ENCODE measurements around the gene LPP. TPM values are rescaled to one million over a fixed set of nuclear protein-coding genes. Genes with fewer than 3 reads are reported as not detected.
A peak's percentile ranks its signal among the peaks of the same experiment; 100 is the strongest.

The LPP gene
- total RNA-seq, 5 donors from 2014 or later (not counting 1 experiment from before 2014, with no cell fraction given), result 23.8 to 82.6 (median 39.3) TPM

DNA sequence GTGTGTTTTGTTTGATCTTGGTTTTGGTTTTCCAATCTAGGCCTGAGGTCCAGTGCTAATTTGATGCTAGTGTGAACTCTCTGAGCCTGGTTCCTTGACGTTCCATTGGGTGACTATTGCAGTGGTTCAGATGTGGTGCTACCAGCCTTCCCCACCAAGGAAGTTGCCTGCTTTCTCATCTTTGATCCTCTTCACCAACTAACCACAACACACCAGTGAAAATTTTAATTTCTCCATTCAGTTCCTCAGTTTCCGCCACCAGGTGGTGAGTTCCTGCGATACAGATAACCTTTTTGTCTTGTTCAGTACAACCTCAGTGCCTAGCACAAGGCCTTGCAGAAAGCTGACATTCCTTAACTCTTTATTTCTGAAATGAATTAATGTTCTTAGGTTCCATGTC lies 680.4 kb downstream of the LPP start:
- no peak overlapping the region for H3K27ac Mint-ChIP-seq
- no CpG with 5 or more reads among the region's 3 CpGs for WGBS (ENCODE audit: insufficient coverage)

DNA sequence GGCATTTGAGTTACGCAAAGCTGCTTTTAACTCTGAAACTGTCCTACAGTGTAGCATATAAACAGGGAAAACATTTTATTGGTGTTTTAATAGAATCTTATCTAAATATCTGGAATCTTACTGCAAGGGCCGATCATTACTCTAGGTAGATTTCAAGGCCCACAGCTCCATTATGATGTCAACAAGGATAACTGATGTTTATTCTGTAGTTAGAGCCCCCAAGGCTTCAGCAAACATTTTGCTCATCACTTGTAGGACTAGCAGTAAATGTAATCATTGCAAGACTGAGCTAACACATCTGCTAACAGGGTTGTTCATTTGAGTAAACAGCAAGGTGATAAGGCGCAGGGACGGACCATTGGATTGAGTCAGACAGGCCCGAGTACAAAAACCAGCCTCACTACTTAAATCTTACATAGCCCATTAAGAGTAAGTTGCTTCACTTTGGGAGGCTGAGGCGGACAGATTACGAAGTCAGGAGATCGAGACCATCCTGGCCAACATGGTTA lies 685.3 kb downstream of the LPP start:
- CTCF ChIA-PET, result no interaction called here
- Mint-ChIP-seq H3K36me3 (peaks cover 31% of the 10 kb centered on the region), H3K4me3 (no peak overlapping the region), H3K27ac (no peak overlapping the region), H3K27me3 (no peaks in the 10 kb centered on the region), H3K4me1 (peaks cover 7 to 12% (median 7%) of the 10 kb centered on the region in 3 donors), H3K9me3 (no peaks in the 10 kb centered on the region)
- peaks cover 3 to 5% of the 10 kb centered on the region in 2 experiments for H3K4me1 ChIP-seq (ENCODE audit: control insufficient read depth in 1 of 2, extremely low read depth in 1 of 2, insufficient read depth in 2 of 2, low read length in 2 of 2)
- POLR2A ChIA-PET, result no interaction called here
- H3K27ac ChIP-seq (ENCODE audit: low read length), result no peak overlapping the region
- ATAC-seq (replicated peaks in 1 of 4), result no peak
- H3K36me3 ChIP-seq (ENCODE audit: control insufficient read depth in 2 of 2, extremely low read depth in 1 of 2, insufficient read depth in 1 of 2, low read length in 1 of 2), result no peaks in the 10 kb centered on the region
- no peak for DNase-seq
- no CpG with 5 or more reads among the region's 8 CpGs for WGBS (ENCODE audit: insufficient coverage)
- H3K27me3 ChIP-seq (replicated peaks in 1 of 2; ENCODE audit: control insufficient read depth in 2 of 2, extremely low read depth in 1 of 2, insufficient read depth in 2 of 2, low read length in 1 of 2), result no peaks in the 10 kb centered on the region
- no peak overlapping the region for H3K4me3 ChIP-seq (ENCODE audit: control insufficient read depth in 1 of 2, extremely low read depth in 1 of 2, low read length in 1 of 2)
- H3K9me3 ChIP-seq, result no peaks in the 10 kb centered on the region

More for the DNA sequence above, 680.4 kb downstream of the LPP start:
- Histone ChIP-seq H3K4me1 (ENCODE audit: control insufficient read depth in 1 of 2, extremely low read depth in 1 of 2, insufficient read depth in 2 of 2, low read length in 2 of 2) (peaks cover 4 to 6% of the 10 kb centered on the region in 2 experiments), H3K9me3 (no peaks in the 10 kb centered on the region), H3K36me3 (ENCODE audit: control insufficient read depth in 2 of 2, extremely low read depth in 1 of 2, insufficient read depth in 1 of 2, low read length in 1 of 2) (no peaks in the 10 kb centered on the region), H3K27me3 (replicated peaks in 1 of 2; ENCODE audit: control insufficient read depth in 2 of 2, extremely low read depth in 1 of 2, insufficient read depth in 2 of 2, low read length in 1 of 2) (no peaks in the 10 kb centered on the region), H3K4me3 (ENCODE audit: control insufficient read depth in 1 of 2, extremely low read depth in 1 of 2, low read length in 1 of 2) (no peak overlapping the region), H3K27ac (ENCODE audit: low read length) (no peak overlapping the region)
- Mint-ChIP-seq H3K27me3 (no peaks in the 10 kb centered on the region), H3K4me1 (peaks cover 12 to 19% (median 18%) of the 10 kb centered on the region in 3 donors), H3K9me3 (no peaks in the 10 kb centered on the region), H3K36me3 (peaks cover 13% of the 10 kb centered on the region), H3K4me3 (no peak overlapping the region)
- ChIA-PET CTCF (no interaction called here), POLR2A (no interaction called here)
- ATAC-seq (replicated peaks in 1 of 4) (peak; percentile 34 to 69 (median 52)), DNase-seq (peak in 13 of 35 experiments; percentile 1 to 30 (median 7))

GRCh38 chr3:188840290-188840689 lies 686.3 kb downstream of the LPP start:
- POLR2A ChIA-PET, result interaction anchor here in 1 of 2 donors (0.6 kb wide), 1 partner anchor 399 kb away, joined by 5 read pairs; no protein-coding TSS in a partner anchor

DNA sequence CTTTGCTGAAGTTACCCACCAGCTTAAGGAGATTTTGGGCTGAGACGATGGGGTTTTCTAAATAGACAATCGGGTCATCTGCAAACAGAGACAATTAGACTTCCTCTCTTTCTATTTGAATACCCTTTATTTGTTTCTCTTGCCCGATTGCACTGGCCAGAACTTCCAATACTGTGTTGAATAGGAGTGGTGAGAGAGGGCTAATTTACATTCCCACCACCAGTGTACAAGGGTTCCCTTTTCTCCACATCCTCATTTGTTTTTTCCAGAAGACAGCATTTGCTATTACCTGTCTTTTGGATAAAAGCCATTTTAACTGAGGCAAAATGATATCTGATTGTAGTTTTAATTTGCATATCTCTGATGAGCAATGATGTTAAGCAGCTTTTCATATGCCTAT lies 687.9 kb downstream of the LPP start:
- no peak for ATAC-seq (replicated peaks in 1 of 4)
- CTCF ChIA-PET, result no interaction called here
- H3K27ac ChIP-seq (ENCODE audit: low read length), result no peak overlapping the region

More at GRCh38 chr3:188840290-188840689, 686.3 kb downstream of the LPP start:
- no peaks in the 10 kb centered on the region for H3K27me3 ChIP-seq (replicated peaks in 1 of 2; ENCODE audit: control insufficient read depth in 2 of 2, extremely low read depth in 1 of 2, insufficient read depth in 2 of 2, low read length in 1 of 2)
- no peak overlapping the region for H3K27ac Mint-ChIP-seq
- H3K27me3 Mint-ChIP-seq, result no peaks in the 10 kb centered on the region
- H3K27ac ChIP-seq (ENCODE audit: low read length), result no peak overlapping the region
- peaks cover 31% of the 10 kb centered on the region for H3K36me3 Mint-ChIP-seq
- no peaks in the 10 kb centered on the region for H3K36me3 ChIP-seq (ENCODE audit: control insufficient read depth in 2 of 2, extremely low read depth in 1 of 2, insufficient read depth in 1 of 2, low read length in 1 of 2)
- no peak for DNase-seq
- no peaks in the 10 kb centered on the region for H3K4me1 ChIP-seq (ENCODE audit: control insufficient read depth in 1 of 2, extremely low read depth in 1 of 2, insufficient read depth in 2 of 2, low read length in 2 of 2)
- H3K4me3 ChIP-seq (ENCODE audit: control insufficient read depth in 1 of 2, extremely low read depth in 1 of 2, low read length in 1 of 2), result no peak overlapping the region
- H3K4me3 Mint-ChIP-seq, result no peak overlapping the region
- CTCF ChIA-PET, result no interaction called here
- ATAC-seq (replicated peaks in 1 of 4), result no peak
- H3K4me1 Mint-ChIP-seq, result peaks cover 0 to 6% (median 0%) of the 10 kb centered on the region in 3 donors
- H3K9me3 ChIP-seq, result no peaks in the 10 kb centered on the region
- H3K9me3 Mint-ChIP-seq, result no peaks in the 10 kb centered on the region
- WGBS (ENCODE audit: insufficient coverage), result no CpG with 5 or more reads among the region's 1 CpG

GRCh38 chr3:188842639-188843038 lies 688.7 kb downstream of the LPP start:
- Histone ChIP-seq H3K9me3 (no peaks in the 10 kb centered on the region), H3K27ac (ENCODE audit: low read length) (no peak overlapping the region), H3K27me3 (replicated peaks in 1 of 2; ENCODE audit: control insufficient read depth in 2 of 2, extremely low read depth in 1 of 2, insufficient read depth in 2 of 2, low read length in 1 of 2) (no peaks in the 10 kb centered on the region), H3K4me1 (ENCODE audit: control insufficient read depth in 1 of 2, extremely low read depth in 1 of 2, insufficient read depth in 2 of 2, low read length in 2 of 2) (no peaks in the 10 kb centered on the region), H3K36me3 (ENCODE audit: control insufficient read depth in 2 of 2, extremely low read depth in 1 of 2, insufficient read depth in 1 of 2, low read length in 1 of 2) (no peaks in the 10 kb centered on the region), H3K4me3 (ENCODE audit: control insufficient read depth in 1 of 2, extremely low read depth in 1 of 2, low read length in 1 of 2) (no peak overlapping the region)
- Mint-ChIP-seq H3K27me3 (no peaks in the 10 kb centered on the region), H3K36me3 (peaks cover 30% of the 10 kb centered on the region), H3K4me3 (no peak overlapping the region), H3K27ac (no peak overlapping the region), H3K4me1 (peaks cover 0 to 6% (median 0%) of the 10 kb centered on the region in 3 donors), H3K9me3 (no peaks in the 10 kb centered on the region)
- CTCF ChIA-PET, result interaction anchor here in 1 of 2 donors (0.6 kb wide), 1 partner anchor 93 kb away, joined by 3 read pairs; no protein-coding TSS in a partner anchor
- ATAC-seq (replicated peaks in 1 of 4) (no peak), DNase-seq (no peak)
- no CpG with 5 or more reads among the region's 1 CpG for WGBS (ENCODE audit: insufficient coverage)
- POLR2A ChIA-PET, result no interaction called here

More for the DNA sequence above, 687.9 kb downstream of the LPP start:
- Mint-ChIP-seq H3K4me3 (no peak overlapping the region), H3K27ac (no peak overlapping the region), H3K36me3 (peaks cover 31% of the 10 kb centered on the region), H3K27me3 (no peaks in the 10 kb centered on the region), H3K9me3 (no peaks in the 10 kb centered on the region), H3K4me1 (peaks cover 0 to 6% (median 0%) of the 10 kb centered on the region in 3 donors)
- DNase-seq, result no peak
- POLR2A ChIA-PET, result interaction anchor here in 1 of 2 donors (0.6 kb wide), 1 partner anchor 42 kb away, joined by 3 read pairs; no protein-coding TSS in a partner anchor
- no CpG with 5 or more reads among the region's 3 CpGs for WGBS (ENCODE audit: insufficient coverage)
- Histone ChIP-seq H3K27me3 (replicated peaks in 1 of 2; ENCODE audit: control insufficient read depth in 2 of 2, extremely low read depth in 1 of 2, insufficient read depth in 2 of 2, low read length in 1 of 2) (no peaks in the 10 kb centered on the region), H3K4me1 (ENCODE audit: control insufficient read depth in 1 of 2, extremely low read depth in 1 of 2, insufficient read depth in 2 of 2, low read length in 2 of 2) (no peaks in the 10 kb centered on the region), H3K9me3 (no peaks in the 10 kb centered on the region), H3K4me3 (ENCODE audit: control insufficient read depth in 1 of 2, extremely low read depth in 1 of 2, low read length in 1 of 2) (no peak overlapping the region), H3K36me3 (ENCODE audit: control insufficient read depth in 2 of 2, extremely low read depth in 1 of 2, insufficient read depth in 1 of 2, low read length in 1 of 2) (no peaks in the 10 kb centered on the region)

- ATAC-seq (replicated peaks in 1 of 4) (no peak), DNase-seq (no peak)
- no peaks in the 10 kb centered on the region for H3K27me3 Mint-ChIP-seq
- H3K36me3 Mint-ChIP-seq, result peaks cover 25% of the 10 kb centered on the region
- POLR2A ChIA-PET, result interaction anchor here in 1 of 2 donors (0.6 kb wide), 1 partner anchor 871 kb away, joined by 3 read pairs; no protein-coding TSS in a partner anchor
- CTCF ChIA-PET, result interaction anchor here in 1 of 2 donors (1.0 kb wide), 1 partner anchor 1106 kb away, joined by 3 read pairs; no protein-coding TSS in a partner anchor
- no peak overlapping the region for H3K4me3 ChIP-seq (ENCODE audit: control insufficient read depth in 1 of 2, extremely low read depth in 1 of 2, low read length in 1 of 2)
- H3K36me3 ChIP-seq (ENCODE audit: control insufficient read depth in 2 of 2, extremely low read depth in 1 of 2, insufficient read depth in 1 of 2, low read length in 1 of 2), result no peaks in the 10 kb centered on the region
- H3K4me3 Mint-ChIP-seq, result no peak overlapping the region
- H3K27me3 ChIP-seq (replicated peaks in 1 of 2; ENCODE audit: control insufficient read depth in 2 of 2, extremely low read depth in 1 of 2, insufficient read depth in 2 of 2, low read length in 1 of 2), result no peaks in the 10 kb centered on the region
- no peaks in the 10 kb centered on the region for H3K4me1 ChIP-seq (ENCODE audit: control insufficient read depth in 1 of 2, extremely low read depth in 1 of 2, insufficient read depth in 2 of 2, low read length in 2 of 2)
- no peaks in the 10 kb centered on the region for H3K9me3 ChIP-seq
- no peak overlapping the region for H3K27ac ChIP-seq (ENCODE audit: low read length)
- H3K27ac Mint-ChIP-seq, result no peak overlapping the region
- no CpG with 5 or more reads among the region's 1 CpG for WGBS (ENCODE audit: insufficient coverage)
- peaks cover 0 to 6% (median 0%) of the 10 kb centered on the region in 3 donors for H3K4me1 Mint-ChIP-seq
- H3K9me3 Mint-ChIP-seq, result no peaks in the 10 kb centered on the region
Observed at GRCh38 chr3:188844096-188844495, 690.1 kb downstream of the LPP start.

Data from T-cell (primary cell).